ENCODE results near the gene EFCC1.

- TF ChIP-seq CTCF (IDR thresholded peaks at IDR 0.05), result no peak
- TF ChIP-seq POLR2A (IDR thresholded peaks at IDR 0.05), result no peak
Observed at GRCh38 chr3:129081503-129081902, 80.4 kb downstream of the EFCC1 start.
